GM21447 (cell line): ENCODE results near the gene TK2.
"Not testable (repeated sequence)": the region's sequence is repeated elsewhere in the genome, so short reads cannot be mapped to it uniquely, and the experiment has no call there.

Source experiments
- ATAC-seq: cut with Tn5 transposase; IDR thresholded peaks from one replicate; pipeline ENCODE4 v1.9.1; 2021; ENCODE audit not compliant: unreplicated experiment

Gene TK2

GRCh38 chr16:66508248-66508913 lies 41.5 kb downstream of the TK2 start:
- ATAC-seq, result no peak

DNA sequence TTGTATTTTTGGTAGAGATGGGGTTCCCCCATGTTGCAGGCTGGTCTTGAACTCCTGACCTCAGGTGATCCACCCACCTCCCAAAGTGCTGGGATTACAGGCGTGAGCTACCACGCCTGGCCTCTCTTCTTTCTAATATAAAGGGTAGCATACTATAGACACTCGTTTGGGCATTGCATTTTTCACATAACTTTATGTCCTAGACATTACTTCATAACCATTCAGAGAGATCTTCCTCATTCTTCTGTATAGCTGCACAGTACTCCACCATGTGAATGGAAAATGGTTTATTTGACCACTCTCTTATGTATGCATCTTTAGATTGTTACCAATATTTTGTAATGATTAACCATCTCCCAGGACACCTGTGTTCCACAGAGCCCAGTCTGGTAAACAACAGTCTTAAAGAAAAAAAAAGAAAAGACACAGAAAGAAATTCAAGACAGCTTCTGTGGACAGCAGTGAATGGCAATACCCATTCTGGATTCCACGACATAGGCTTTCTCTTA lies 42.1 kb downstream of the TK2 start:
- ATAC-seq, result no peak

GRCh38 chr16:66503612-66504011 lies 46.3 kb downstream of the TK2 start:
- no peak for ATAC-seq

- ATAC-seq, result no peak
Observed at GRCh38 chr16:66503030-66503429, 46.9 kb downstream of the TK2 start.

- no peak for ATAC-seq
Observed at GRCh38 chr16:66502020-66502913, 47.7 kb downstream of the TK2 start.

- ATAC-seq, result not testable (repeated sequence)
Observed at GRCh38 chr16:66501563-66501962, 48.4 kb downstream of the TK2 start.

DNA sequence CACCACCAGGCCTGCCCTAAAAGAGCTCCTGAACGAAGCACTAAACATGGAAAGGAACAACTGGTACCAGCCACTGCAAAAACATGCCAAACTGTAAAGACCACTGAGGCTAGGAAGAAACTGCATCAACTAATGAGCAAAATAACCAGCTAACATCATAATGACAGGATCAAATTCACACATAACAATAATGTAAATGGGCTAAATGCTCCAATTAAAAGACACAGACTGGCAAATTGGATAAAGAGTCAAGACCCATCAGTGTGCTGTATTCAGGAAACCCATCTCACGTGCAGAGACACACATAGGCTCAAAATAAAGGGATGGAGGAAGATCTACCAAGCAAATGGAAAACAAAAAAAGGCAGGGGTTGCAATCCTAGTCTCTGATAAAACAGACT lies 52.0 kb downstream of the TK2 start:
- ATAC-seq, result not testable (repeated sequence)

- not testable (repeated sequence) for ATAC-seq
Observed at GRCh38 chr16:66496226-66496625, 53.7 kb downstream of the TK2 start.

DNA sequence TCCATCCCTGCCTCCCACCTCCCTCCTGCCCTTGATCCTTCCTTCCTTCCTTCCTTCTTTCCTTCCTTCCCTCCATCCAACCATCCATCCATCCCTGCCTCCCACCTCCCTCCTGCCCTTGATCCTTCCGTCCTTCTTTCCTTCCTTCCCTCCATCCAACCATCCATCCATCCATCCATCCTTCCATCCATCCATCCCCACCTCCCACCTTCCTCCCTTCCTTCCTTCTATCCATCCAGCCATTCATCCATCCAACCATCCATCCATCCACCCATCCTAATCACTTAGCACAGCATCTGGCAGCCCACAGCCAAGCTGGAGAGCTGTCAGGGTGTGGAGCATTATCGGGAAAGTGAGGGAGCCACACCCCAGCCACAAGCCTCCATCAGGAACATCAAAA lies 54.5 kb downstream of the TK2 start:
- ATAC-seq, result no peak

- no peak for ATAC-seq
Observed at GRCh38 chr16:66494916-66495315, 55.0 kb downstream of the TK2 start.

GRCh38 chr16:66493490-66494401 lies 56.2 kb downstream of the TK2 start:
- ATAC-seq, result no peak

- no peak for ATAC-seq
Observed at GRCh38 chr16:66491716-66492064, 58.2 kb downstream of the TK2 start.

- ATAC-seq, result no peak
Observed at GRCh38 chr16:66490774-66491715, 58.9 kb downstream of the TK2 start.

- ATAC-seq, result no peak
Observed at GRCh38 chr16:66489818-66490217, 60.1 kb downstream of the TK2 start.

GRCh38 chr16:66489385-66489784 lies 60.5 kb downstream of the TK2 start:
- ATAC-seq, result no peak

GRCh38 chr16:66488505-66488904 lies 61.4 kb downstream of the TK2 start:
- ATAC-seq, result no peak

- no peak for ATAC-seq
Observed at GRCh38 chr16:66487580-66488275, 62.2 kb downstream of the TK2 start.

DNA sequence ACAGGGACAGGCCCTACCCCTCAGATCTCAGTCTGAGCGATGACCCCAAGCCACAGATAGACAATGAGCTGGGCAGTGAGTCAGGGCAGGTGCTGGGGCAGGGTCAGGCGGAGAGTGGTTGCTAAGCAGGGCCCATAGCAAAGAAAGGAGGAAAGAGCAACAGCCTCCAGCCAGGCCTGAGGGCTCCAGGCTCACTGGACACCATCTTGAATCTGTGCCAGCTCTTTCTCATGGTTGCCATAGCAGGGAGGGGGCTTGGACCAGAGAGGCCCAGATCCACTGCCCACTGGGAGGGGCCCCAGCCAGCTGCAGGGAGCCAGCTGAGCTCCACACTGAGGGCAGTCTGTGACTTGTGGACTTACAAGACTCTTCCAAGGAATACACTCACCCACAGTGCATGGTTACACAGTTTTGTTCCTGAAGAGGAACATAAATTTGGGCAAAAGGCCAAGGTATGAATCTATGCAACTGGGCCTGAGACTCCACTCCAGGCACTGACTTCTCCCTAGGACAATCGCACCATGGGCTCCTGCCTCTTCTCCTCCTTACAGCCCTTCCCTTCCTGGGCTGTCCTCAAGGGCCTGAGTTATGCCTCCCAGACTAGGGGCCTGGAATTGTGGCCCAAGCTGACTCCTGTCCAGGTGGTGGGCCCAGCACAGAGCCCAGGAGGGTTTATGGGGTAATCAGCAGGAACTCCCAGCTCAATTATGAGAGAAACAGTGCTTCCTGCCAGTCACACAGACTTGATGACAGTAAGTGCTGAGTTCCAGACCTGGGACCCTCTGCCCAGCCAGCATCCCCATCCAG lies 62.9 kb downstream of the TK2 start:
- ATAC-seq, result no peak
